Mucosa of stomach (tissue), 1 donor: ENCODE data around the gene MED10.

Source experiments
- H3K27me3 ChIP-seq: one replicate; pipeline ENCODE4 v1.7.0; 2013; ENCODE audit warnings: mild to moderate bottlenecking, low read length; ENCODE audit not compliant: control insufficient read depth, insufficient read depth
- H3K36me3 ChIP-seq: one replicate; pipeline ENCODE4 v1.7.0; 2013; ENCODE audit warnings: low read length; ENCODE audit not compliant: control insufficient read depth, insufficient read depth
- H3K4me1 ChIP-seq: one replicate; pipeline ENCODE4 v1.7.0; 2013; ENCODE audit warnings: mild to moderate bottlenecking, low read length; ENCODE audit not compliant: control insufficient read depth, insufficient read depth
- H3K4me3 ChIP-seq: one replicate; pipeline ENCODE4 v1.7.0; 2013; ENCODE audit warnings: low read length
- H3K9ac ChIP-seq: one replicate; pipeline ENCODE4 v1.7.0; 2013; ENCODE audit warnings: mild to moderate bottlenecking, low read length, moderate library complexity
- H3K9me3 ChIP-seq: one replicate; pipeline ENCODE4 v1.7.0; 2013; ENCODE audit warnings: mild to moderate bottlenecking, low read length, moderate library complexity; ENCODE audit not compliant: control insufficient read depth
- donor health status: Pancreatic carcinoma.

Gene MED10

DNA sequence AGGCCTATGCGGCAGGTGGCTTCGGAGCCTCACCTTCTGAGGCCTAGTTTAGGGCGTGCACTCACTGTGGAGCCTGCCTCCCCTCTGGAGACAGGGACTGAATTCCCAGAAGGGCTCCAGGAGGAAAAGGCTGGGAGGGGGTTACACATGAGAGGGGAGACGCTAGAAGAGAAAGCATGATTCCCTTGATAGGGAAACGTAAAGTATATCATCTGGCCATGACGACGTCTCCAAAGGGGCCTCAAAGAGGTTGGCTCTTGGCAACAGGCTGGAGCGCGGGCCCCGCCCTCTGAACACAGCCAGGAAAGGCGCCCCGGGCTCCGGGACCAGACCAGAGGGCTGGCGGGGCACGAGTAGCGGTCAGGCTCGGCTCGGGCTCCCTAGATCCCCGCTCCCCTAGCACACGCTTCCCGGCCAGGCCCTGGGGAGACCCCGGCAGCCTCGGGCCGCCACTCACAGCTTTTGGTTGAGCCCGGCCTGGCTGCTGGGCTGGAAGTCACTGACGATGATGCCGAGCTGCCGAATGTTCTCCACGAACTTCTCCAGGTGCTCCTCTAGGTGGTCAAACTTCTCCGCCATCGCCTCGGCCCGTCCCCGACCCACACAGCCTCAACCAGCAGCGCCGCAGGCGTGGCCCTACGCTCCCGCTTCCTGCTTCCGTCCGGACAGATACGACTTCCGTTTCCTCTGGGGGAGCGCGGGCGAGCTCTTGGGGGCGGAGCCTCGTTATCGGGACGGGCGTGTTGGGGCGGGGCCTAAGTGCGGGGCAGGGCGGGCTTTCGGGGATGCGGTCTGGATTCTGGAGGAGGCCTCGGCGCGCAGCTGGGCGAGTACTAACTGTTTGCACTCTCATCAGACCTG lies at the start of gene MED10:
MED10 (minus strand) TSS at position 643 of the 861 bp plus-strand sequence; CDS start at position 579, 64 bp downstream.
- Histone ChIP-seq H3K4me3 (peak within 1 kb of the TSS; percentile 74), H3K27me3 (no peaks in the 10 kb centered on the region), H3K9me3 (no peaks in the 10 kb centered on the region), H3K36me3 (peaks cover 2% of the 10 kb centered on the region), H3K4me1 (peaks cover 10% of the 10 kb centered on the region), H3K9ac (peak within 1 kb of the TSS; percentile 92)

- H3K4me1 ChIP-seq: no peaks in the 10 kb centered on the region
- H3K9me3 ChIP-seq: no peaks in the 10 kb centered on the region
- H3K9ac ChIP-seq: no peak overlapping the region
- H3K4me3 ChIP-seq: no peak overlapping the region
- no peaks in the 10 kb centered on the region for H3K36me3 ChIP-seq
- H3K27me3 ChIP-seq: peaks cover 9% of the 10 kb centered on the region
Observed at GRCh38 chr5:6427694-6428093, 49.3 kb upstream of the MED10 start.

DNA sequence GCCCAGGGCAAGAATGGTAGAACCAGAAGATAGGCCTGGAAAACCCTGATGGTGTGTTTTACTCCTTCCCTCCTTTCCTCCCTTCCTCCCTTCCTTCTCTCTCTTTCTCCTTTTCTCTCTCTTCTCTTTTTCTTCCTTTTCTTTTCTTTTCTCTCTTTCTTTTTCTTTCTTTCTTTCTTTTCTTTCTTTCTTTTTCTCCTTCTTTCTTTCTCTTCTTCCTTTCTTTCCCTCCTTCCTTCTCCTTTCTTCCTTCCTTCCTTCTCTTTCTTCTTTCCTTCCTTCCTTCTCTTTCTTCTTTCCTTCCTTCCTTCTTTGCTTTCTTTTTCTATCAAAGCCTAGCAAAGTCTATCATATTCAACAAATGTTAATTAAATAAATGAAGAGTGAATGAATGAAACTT lies 46.4 kb upstream of the MED10 start:
- Histone ChIP-seq H3K36me3 (no peaks in the 10 kb centered on the region), H3K27me3 (no peaks in the 10 kb centered on the region), H3K4me3 (no peak overlapping the region), H3K9me3 (no peaks in the 10 kb centered on the region), H3K4me1 (no peaks in the 10 kb centered on the region), H3K9ac (no peak overlapping the region)

- Histone ChIP-seq H3K4me1 (no peaks in the 10 kb centered on the region), H3K9me3 (no peaks in the 10 kb centered on the region), H3K4me3 (no peak overlapping the region), H3K27me3 (no peaks in the 10 kb centered on the region), H3K36me3 (no peaks in the 10 kb centered on the region), H3K9ac (no peak overlapping the region)
Observed at GRCh38 chr5:6424110-6424659, 45.8 kb upstream of the MED10 start.

- Histone ChIP-seq H3K9me3 (no peaks in the 10 kb centered on the region), H3K36me3 (no peaks in the 10 kb centered on the region), H3K4me1 (no peaks in the 10 kb centered on the region), H3K9ac (no peak overlapping the region), H3K27me3 (no peaks in the 10 kb centered on the region), H3K4me3 (no peak overlapping the region)
Observed at GRCh38 chr5:6423327-6424109, 45.2 kb upstream of the MED10 start.

GRCh38 chr5:6419340-6419852 lies 41.0 kb upstream of the MED10 start:
- Histone ChIP-seq H3K27me3 (no peaks in the 10 kb centered on the region), H3K4me3 (no peak overlapping the region)

GRCh38 chr5:6418679-6419276 lies 40.4 kb upstream of the MED10 start:
- no peak overlapping the region for H3K9ac ChIP-seq
- no peak overlapping the region for H3K4me3 ChIP-seq
- no peaks in the 10 kb centered on the region for H3K9me3 ChIP-seq
- no peaks in the 10 kb centered on the region for H3K4me1 ChIP-seq
- H3K27me3 ChIP-seq: no peaks in the 10 kb centered on the region
- no peaks in the 10 kb centered on the region for H3K36me3 ChIP-seq

More at GRCh38 chr5:6419340-6419852, 41.0 kb upstream of the MED10 start:
- H3K4me1 ChIP-seq: no peaks in the 10 kb centered on the region
- no peaks in the 10 kb centered on the region for H3K36me3 ChIP-seq
- no peak overlapping the region for H3K9ac ChIP-seq
- no peaks in the 10 kb centered on the region for H3K9me3 ChIP-seq

GRCh38 chr5:6417657-6418056 lies 39.3 kb upstream of the MED10 start:
- no peaks in the 10 kb centered on the region for H3K36me3 ChIP-seq
- no peak overlapping the region for H3K4me3 ChIP-seq
- H3K4me1 ChIP-seq: no peaks in the 10 kb centered on the region
- H3K9me3 ChIP-seq: no peaks in the 10 kb centered on the region
- no peak overlapping the region for H3K9ac ChIP-seq
- no peaks in the 10 kb centered on the region for H3K27me3 ChIP-seq

DNA sequence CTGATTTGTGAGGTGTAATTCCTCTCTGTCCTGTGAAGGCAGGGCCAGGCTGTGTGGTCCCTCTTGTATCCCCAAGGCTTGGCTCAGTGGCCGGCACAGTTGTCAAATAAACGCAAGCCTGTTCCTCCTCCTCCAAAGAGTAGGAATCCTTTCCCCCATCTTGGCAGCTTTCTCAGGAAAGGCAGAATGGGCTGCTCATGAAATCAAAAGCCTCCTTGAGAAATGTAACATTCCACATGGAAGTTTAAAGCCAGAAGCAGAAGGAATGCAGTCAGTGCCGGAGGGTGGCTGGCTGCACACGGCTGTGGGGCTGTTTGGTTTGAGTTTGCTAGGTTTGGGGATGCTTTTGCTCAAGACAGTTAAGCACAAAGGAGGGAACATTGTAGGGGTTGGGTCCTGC lies 34.5 kb upstream of the MED10 start:
- Histone ChIP-seq H3K9me3 (no peaks in the 10 kb centered on the region), H3K4me1 (no peaks in the 10 kb centered on the region), H3K27me3 (no peaks in the 10 kb centered on the region), H3K9ac (no peak overlapping the region), H3K36me3 (no peaks in the 10 kb centered on the region), H3K4me3 (no peak overlapping the region)

DNA sequence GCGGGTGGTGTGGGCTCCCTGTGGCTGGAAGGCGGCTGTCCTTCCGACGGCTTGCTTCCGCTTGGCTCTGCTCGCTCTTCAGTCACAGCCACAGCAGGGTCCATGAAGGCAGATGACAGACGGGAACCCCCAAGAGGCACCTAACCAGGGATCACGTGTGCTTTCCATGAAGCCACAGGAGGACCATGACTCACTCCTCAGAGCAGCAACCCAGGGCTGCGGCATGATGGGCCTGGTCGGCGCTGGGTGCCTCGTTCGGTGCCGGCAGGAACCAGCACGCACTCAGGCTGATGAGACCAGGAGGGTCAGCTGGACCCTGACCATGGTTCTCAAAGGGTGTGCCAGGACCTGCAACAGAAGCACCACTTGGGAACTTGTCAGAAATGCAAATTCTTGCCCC lies 32.8 kb upstream of the MED10 start:
- no peaks in the 10 kb centered on the region for H3K27me3 ChIP-seq
- H3K4me1 ChIP-seq: no peaks in the 10 kb centered on the region
- no peaks in the 10 kb centered on the region for H3K36me3 ChIP-seq
- no peak overlapping the region for H3K4me3 ChIP-seq
- no peaks in the 10 kb centered on the region for H3K9me3 ChIP-seq
- no peak overlapping the region for H3K9ac ChIP-seq

DNA sequence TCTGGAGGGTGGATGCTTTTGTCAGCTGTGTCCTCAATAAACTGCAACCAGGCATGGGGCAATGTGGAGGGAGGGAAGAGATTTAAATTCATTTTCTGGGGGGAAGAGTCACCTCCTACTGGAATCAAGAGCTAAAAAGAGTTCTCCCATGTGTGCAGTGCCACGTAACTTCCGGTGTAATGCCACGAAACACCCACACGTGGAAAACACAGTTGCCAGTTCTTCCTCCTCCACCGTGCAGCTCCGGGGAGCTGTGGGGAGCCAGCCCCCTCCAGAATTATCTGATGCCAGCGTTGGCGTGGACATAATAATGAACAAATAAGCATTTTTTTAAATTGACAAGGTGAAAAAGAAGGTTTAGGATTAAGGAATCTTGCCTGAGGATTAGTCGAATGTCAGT lies 32.1 kb upstream of the MED10 start:
- Histone ChIP-seq H3K4me3 (no peak overlapping the region), H3K9ac (no peak overlapping the region), H3K4me1 (no peaks in the 10 kb centered on the region), H3K27me3 (no peaks in the 10 kb centered on the region), H3K36me3 (no peaks in the 10 kb centered on the region), H3K9me3 (no peaks in the 10 kb centered on the region)
